NCI-H2196 treated with DMSO at 0.1 percent for 48 hours (cell line): Measurements from ENCODE around the gene RFPL3.
"Not testable (repeated sequence)": the region's sequence is repeated elsewhere in the genome, so short reads cannot be mapped to it uniquely, and the experiment has no call there.

Experiments used
- DNase-seq: peaks from one replicate; lab custom pipeline; 2025; ENCODE audit not compliant: unreplicated experiment; lab: John Stamatoyannopoulos, UW

Gene RFPL3

DNA sequence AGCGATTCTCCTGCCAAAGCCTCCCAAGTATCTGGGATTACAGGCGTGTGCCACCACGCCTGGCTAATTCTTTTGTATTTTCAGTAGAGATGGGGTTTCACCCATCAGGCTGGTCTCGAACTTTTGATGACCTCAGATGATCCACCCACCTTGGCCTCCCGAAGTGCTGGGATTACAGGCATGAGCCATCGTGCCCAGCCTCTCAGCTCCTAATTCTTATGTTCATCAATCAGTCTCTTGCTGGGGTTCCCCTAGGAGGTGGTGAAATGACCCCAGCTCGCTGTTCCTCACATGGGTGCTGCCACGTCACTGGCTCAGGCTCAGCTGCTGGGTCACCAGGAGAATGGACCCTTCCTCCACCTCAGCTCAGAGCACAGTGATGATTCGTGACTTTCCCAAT lies at the start of gene RFPL3:
Gene RFPL3, plus strand, starts transcription at position 301 of the 400 bp plus-strand sequence. CDS start 205 bp downstream, outside the sequence.
- not testable (repeated sequence) for DNase-seq

DNA sequence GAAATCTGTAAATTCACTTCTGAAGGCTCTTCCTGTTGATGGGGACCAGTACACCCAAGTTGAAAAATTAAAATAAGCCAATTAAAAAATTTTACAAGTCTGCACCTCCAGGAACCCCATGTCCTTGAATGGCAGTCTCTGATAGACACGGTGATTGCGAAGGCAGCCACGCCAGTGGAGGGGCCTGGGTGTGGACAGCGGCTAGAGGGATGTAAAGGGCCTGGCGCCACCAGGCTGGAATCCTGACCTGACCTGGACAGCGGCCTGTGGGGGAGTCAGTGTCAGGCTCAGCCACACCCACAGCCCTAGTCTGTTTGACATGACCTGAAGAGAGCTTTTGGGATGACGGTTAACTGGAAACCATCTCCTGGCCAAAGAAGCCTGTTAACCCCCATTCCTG lies 49.5 kb upstream of the RFPL3 start:
- DNase-seq: no peak

DNA sequence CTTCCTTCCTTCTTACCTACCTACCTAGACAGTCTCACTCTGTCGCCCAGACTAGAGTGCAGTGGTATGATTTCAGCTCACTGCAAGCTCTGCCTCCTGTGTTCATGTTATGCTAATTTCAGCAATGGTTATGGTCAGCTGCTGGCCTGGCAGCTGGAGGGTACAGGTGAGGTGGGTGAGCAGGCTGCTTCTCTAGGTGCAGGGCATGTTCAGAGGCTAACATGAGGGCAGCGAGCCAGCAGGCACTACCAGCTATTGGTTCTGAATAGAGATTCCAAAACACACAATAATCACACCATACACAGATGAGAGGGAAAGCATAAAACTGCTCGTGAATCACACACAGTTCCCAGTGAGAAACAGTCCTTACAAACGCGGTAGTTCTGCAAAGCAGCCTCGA lies 48.7 kb upstream of the RFPL3 start:
- no peak for DNase-seq

DNA sequence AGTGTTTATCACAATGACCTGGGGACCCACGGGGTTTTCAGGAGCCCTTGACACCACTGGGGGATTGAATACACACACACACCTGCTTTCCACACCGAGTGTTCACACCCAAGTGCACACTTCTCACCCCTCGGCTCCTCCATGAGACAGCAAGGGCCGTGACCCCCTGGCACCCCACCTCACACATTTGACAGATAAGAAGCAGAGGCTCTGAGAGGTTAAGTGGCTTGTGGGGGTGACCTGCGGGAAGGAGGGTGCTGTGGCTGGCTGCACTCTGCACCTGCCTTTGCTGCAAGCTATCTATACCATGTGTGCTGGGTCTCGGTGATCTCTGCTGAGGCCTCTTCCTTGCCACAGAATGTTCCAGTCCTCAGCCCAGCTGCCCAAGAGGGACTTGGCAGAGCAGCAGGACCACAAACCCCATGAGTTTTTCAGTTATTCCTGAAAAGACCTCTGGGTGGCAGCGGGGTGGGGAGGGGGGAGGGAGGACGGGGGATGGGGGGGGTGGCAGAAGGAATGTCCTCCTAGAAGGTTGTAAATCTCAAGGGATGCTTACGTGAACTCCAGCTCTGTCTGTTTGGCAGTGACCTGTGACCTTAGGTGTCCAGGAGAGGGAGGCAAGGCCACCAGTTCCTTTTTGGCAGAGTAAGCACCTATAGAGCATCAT lies 47.9 kb upstream of the RFPL3 start:
- no peak for DNase-seq

DNA sequence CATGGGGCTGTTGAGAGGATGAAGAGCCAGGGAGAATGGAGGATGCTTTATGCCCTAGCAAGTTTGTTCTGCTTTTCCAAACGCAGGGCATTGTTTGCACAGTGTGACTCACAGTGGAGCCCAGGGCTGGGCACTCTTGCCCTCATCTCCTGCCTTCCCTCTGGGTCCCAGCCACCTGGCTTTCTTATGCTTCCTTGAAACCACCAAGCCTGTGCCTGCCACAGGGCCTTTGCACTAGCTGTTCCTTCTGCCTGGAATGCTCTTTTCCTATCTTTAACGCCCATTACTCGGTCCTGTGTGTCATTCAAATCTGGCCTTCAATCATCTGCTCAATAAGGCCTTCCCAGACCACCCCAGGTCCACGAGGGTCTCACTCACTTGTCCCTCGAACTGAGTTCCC lies 46.9 kb upstream of the RFPL3 start:
- no peak for DNase-seq

DNA sequence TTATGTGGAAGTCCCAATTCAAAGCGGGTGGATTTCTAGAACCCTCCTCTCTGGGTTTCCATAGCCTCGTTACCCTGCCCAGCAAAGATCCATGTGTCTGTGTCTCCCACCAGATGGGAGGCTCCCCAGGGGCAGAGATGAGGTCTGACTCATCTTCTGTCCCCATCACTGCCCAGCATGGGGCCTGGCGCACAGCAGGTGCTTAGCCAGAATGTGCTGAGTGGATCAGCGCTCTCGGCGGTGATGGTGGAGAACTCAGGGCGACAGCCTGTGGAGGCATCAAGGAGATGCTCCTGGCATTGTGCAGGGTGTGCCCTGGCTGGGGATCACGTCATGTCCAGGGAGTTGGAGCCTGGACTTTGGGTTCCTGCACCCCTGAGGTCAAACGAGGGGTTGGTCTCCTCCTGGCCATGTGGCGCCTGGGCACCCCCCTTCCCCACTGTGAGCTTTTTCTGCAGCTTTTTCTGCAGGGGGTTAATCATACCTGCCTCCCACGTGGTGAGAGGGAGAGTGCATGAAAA lies 46.1 kb upstream of the RFPL3 start:
- DNase-seq: no peak

DNA sequence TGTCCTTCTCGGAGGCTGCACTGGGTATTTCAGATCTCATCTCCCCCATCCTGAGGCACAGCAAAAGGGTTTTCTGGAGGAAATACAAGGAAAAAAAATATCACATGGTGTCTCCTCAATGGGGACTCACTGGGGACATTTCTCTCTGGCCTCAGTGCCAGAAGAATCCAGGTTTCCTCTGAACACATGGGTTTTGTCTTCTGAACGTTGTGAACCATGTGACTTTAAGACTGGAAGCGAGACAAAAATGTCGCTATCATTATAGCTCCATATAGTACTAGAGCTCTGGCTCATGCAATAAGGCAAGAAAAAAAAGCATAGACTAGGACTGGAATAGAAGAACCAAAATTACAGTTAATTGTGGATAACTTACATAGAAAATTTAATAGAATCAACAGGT lies 44.9 kb upstream of the RFPL3 start:
- no peak for DNase-seq

DNA sequence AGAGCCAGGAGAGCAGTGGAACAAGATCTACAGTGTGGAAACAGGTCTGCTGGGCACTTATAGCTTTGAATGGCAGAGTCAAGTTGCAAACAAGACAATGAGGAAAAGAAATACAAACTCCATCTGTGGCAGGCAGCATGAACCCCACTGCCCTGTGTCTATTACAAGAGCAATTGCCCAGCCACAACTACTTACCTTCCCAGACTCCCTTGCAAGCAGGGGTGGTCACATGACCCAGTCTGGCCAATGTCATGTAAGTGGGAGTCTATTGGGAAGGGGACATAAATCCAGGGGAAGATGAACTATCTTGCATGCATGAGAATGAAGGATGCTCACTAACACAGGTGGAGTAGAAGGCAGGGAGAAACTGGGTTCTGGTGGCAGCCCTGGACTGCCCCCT lies 44.1 kb upstream of the RFPL3 start:
- no peak for DNase-seq

DNA sequence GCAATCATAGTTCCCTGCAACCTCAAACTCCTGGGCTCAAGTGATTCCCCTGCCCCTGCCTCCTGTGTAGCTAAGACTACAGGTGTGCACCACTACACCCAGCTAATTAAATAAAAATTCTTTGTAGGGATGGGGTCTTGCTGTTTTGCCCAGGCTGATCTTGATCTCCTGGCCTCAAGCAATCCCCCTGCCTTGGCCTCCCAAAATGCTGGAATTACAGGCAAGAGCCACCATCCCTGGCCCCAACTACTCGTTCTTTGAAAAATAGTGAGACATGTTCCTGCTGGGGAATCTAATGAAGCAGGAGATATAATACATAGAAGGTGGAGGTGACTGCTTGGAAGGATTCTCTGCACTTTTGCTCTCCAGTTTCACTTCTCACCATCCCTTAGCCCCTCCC lies 40.1 kb upstream of the RFPL3 start:
- DNase-seq: no peak

DNA sequence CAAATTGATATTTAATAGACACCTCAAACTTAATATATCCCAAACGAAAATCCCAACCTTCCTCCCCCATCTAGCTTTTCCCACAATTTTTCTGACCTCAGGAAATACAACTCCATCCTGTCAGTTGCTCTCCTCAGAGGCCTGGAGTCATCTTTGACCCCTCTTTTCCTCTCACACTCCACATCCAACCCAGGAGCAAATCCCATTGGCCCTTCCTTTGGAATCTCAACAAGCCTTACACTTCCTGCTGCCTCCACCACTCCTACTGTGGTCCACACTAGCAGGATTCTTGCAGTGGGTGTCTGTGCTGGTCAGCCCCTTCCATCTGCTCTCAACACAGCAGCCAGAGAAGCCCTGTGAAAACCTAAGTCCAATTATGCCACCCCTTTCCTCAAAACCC lies 39.3 kb upstream of the RFPL3 start:
- DNase-seq: no peak

DNA sequence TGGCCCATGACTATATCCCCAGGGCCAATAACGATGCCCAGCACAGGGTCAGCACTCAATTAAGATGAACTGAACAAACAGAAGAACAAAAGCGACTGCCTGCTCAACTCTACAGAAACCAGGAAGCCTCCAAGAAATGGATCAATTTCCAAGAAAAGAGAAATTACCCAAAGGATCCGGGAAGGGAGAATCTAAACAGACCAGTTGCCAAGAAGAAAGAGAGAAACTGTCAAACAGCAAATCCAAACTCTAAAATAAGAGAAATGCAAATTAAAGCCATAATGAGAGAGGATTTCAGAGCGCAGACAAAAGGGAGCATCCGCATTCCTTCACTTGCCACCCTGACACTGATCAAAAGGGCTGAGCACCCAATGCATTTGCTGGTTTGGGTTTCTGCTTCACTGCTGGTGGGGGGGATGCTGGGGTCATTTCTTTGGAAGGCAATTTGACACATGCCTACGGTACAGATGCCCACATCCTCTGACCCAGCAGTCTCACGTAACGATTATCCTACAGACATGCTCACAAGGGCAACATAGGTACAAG lies 37.7 kb upstream of the RFPL3 start:
- no peak for DNase-seq

DNA sequence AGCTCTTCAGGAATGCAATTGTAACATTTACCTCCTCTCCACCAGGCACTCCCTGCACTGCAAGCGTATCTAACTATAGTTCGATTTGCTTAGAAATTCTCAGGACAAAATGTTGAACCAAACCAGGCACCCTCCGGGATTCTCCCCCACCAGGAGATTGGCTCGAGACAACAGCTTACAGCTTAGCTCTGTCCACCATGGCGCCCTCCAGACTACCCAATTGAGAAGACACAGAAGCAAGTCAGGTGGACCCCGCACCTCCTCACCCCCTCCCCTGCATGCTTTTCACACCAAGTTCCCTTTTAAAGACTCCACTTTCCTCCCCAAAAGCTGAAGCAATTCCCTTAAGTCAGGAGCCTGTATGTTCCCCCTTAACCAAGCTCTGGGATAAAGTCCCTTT lies 34.7 kb upstream of the RFPL3 start:
- DNase-seq: no peak

DNA sequence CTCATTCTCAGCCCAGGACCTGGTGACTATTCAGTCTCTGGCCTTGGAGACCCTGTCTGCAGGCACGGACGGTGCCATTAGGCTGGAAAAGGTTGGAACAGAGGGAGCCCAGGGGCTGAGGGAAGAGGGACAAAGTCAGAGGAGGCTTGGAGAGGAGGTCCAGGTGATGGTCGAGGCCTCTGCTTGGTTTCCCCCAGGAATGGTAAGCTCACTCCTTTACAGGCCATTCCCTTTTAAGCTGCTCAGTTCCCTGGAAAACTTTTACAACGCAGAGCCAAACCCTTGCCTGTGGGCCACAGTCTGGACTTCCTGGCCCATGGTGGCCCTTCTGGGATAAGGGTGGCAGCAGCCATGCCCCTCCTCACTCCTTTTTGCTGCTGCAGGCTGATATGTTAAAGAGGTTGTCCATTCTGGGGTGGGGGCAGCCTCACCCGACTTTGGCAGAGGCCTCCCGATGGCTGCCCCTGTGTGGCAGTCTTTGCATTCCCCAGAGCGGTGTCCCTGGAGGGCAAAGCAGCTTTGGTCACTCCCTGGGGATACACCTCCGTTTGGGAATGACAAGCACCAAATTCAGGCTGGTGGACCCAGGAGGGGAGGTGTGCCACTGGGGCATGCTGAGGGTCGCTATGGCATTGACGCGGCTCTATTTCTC lies 34.0 kb upstream of the RFPL3 start:
- no peak for DNase-seq

DNA sequence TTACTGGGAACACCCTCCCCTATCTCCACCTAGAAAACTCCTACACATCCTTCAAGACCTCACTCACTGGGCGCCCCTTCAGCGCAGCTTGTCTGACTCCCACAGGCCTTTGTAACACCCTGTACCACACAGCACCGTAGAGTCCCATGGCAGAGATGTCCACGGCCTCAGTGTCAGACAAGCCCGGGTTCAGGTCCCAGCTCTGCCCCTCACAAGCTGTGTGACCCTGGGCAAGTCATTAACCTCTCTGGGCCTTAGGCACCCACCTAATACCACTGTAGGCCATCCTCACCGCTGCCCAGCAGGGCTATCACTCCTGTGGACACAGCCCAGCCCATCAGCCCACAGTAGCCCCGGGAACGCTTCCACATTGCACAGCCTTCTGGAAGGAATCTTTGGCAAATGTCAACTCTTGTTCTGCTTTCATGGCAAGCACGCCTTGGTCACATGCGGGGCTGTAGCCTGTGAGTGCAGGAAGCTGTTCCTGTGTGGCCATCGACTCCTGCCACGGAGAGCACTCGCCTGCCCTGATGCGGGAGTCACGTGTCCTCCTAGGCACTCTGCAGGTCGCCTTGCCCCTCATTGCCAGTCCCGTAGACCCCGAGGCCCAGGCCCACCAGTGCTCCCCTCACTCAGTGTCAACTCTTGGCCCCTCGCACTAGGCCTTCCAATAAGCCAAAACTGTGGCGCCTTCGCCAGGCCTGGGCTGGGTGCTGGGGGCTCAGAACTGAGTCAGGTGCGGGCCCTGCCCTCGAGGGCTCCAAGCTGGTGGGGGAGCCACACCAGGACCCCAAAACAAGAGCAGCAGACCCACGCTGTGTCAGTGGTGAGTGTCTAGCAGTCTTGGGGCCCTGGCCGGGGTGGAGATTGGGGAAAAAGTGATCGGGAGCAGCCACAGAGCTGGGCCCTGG lies 32.9 kb upstream of the RFPL3 start:
- DNase-seq: no peak

DNA sequence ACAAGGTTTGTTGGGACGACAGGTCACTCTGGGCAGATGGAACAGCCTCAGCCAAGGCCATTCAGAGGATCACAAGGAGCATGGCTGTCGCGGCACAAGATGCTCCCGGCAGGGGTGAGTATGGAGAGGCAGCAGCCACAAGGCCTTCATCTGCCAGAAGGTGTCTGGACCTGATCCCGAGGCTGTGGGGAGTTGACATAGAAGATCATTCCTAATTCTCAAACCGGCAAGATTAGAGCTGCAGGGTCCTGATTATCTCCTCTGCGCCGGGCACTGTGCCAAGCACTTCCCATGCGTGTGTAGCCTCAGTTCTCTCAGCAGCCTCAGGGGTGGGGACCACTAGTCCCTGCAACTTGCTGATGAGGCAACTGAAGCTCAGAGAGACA lies 32.3 kb upstream of the RFPL3 start:
- DNase-seq: no peak

DNA sequence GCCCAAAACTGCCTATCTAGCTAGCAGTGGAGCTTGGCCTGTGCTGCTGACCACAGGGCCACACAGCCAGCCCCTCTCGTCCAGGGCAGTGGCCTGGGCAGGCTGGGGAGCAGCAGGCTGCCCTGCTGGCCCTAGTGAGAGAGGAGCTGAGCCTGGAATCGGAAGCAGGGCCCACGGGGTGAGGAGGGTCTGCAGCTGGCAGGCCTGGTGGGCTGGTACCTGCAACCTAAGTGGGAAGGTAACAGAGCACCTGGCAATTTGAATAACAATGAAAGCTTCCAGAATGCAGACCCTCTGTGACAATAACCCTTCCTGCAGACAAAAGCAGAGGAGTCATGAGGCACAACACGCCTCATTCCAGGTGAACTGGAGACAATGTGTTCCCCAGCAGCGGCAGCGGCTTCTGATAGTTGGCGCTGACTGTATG lies 31.8 kb upstream of the RFPL3 start:
- no peak for DNase-seq

DNA sequence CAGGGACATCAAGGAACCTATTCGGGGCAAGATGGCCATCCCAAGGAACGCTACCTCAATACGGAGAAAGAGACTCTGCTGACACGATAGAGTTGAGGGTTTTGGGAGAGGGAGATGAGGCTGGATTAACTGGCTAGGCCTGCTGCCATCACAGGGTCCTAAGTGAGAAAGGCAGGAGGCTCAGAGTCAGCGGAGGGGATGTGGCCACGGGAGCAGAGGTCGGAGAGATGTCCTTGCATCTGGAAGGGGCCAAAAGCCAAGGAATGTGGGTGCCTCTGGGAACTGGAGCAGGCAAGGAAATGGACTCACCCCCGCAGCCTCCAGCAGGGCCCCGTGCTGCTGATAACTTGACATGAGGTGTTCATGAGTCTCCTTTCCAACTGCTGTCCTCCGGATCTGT lies 31.0 kb upstream of the RFPL3 start:
- DNase-seq: no peak

DNA sequence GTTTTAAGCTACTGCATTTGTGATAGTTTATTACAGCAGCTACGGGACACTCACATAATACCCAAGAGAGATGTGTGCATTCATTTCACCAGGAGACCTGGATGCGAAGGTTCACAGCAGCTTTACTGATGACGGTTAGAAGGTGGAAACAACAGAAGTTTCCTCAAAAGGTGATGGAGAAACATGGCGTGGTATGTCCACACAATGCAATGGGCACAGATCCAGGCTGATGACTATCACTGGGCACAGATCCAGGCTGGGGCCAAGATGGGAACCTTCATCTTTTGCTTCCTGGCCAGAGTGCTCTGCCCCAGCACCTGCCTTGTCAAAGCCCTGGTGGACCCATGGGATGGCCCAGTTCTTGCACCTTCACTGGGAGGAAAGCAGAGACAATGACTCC lies 30.6 kb upstream of the RFPL3 start:
- no peak for DNase-seq

DNA sequence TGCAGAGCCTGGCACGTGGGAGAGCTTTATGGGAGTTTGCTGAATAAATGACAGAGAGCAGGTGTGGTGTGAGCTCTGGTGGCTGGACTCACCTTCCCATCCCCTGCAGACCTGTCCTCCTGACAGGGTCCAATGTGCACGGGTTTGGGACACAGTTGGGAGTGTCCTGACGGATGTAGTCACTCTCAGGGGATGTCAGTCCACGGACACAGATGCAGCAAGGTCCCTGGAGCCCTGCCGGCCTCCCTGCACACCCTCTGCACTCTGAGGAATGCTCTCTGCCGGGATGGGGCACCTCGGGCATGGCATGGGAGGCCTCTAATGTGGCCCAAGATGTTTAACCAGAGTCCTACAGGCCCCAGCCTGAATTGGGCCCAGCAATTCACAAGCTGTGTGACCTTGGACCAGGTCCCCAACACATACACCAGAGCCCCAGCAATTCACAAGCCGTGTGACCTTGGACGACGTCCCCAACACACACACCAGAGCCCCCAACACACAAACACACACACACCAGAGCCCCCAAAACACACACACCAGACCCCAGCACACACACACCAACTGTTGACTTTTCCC lies 30.0 kb upstream of the RFPL3 start:
- no peak for DNase-seq

DNA sequence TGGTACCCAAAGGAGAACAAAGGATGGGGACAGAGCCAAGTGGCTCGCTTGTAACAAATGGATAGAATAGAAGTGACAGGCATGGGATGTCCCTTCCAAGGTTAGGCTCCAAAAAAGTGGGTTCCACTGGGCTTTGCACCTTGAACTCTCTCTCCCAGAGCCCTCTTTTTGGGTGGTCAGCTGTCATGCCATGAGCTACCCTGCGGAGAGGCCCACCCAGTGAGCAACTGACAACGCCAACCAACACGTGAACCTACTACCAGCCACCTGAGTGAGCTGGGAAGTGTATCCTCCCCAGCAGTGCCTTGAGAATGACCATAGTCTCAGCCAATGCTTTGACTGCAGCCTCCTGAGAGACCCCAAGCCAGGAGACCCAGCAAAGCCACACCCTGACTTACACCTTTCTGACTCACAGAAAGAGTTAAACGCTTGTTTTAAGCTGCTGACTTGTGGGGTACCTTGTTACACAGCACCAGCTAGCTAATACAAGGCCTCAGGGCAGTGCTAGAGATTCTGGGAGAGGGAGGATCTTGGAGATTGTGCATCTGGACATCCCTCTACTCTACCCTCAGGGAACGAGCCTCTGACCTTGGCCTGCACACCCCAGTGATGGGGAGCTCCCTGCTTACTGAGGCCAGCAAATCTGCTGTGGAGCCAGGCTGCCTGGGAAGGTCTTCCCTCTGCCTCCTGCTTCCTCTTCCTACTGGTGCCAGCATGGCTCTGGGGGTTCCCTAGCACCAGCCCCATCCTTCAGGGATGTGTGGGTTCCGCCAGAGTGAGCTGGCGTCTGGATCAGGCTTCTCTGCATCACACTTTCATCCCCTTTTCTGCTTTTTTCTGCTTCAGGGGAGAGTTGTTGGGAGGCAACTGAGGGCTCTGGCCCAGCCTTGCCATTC lies 29.1 kb upstream of the RFPL3 start:
- no peak for DNase-seq
